Stimulated activated CD4-positive, alpha-beta T cell treated with anti-CD3 and anti-CD28 coated beads, Interleukin-2, amount 100 ng/mL, for 4 hours (primary cell): ENCODE measurements around the gene TBXA2R.

Experiments
- DNase-seq: peaks from one replicate; pipeline ENCODE4 v3.0.0-alpha.2; 2020; ENCODE audit warnings: low read depth

The TBXA2R gene

DNA sequence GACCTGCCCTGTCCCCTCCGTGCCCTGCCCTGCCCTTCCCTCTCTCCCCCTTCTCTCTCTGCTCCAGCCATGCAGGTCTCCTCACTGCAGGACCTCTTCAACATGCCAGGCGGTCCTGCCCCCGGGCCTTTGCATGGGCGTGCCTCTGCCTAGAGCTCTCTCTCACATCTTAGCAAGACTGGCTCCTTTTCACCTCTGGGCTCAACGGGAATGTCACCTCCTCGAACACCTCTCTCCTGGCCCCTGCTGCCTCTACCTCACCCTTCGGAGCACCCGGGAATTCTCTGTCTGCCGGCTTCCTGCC is 54.9 kb downstream of the TBXA2R start:
- no peak for DNase-seq

DNA sequence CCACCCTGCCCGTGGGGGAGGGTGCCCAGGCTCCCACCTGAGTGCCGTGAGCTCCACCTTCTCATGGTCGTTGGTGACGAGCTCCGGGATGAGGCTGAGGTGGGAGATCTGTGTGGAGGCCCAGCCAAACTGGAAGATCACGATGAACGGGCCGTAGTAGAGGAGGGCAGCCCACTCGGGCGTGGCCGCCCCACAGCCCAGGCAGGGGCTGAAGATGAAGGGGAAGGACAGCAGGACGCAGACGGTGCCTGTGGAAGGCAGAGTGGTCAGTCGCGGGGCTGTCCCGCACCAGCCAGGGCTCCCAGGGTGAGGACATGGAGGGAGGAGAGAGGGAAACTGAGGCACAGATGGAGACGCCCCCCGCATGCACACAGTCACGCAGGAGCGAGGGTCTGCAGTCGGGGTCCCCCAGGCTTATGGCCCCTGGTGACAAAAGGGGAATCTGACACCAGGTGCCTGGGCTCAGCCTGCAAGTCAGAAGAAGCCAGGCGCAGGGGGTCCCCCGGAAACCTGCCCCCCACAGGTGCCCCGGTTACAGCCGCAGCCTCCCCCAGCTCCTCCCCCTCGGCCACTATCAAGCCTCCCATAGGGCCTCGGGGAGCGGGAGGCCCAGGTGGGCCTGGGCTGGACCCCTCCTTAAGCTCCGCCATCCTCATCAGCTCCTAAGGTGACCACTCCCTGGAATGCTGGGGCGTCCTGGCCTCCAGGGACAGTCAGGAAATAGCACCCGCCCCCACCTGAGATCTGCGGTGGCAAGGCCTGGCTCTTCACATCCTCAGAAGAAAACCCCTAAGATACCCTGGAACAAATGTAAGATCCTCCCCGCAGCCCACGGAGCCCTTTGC is 55.5 kb downstream of the TBXA2R start:
- no peak for DNase-seq

DNA sequence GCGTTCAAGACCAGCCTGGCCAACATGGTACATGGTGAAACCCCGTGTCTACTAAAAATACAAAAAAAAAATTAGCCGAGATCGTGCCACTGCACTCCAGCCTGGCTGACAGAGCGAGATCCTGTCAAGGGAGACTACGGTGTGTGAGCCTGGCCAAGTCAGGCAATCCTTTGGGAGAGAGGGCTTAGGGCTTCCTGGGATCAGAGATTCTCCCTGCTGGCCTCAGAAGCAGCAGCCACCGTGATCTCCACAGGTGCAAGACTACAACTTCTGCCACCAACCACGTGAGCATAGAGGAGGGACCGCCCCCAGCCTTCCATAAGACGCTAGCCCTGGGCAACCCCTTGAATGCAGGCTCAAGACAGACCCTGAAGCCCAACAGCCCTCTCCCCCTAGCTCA is 56.9 kb downstream of the TBXA2R start:
- no peak for DNase-seq

DNA sequence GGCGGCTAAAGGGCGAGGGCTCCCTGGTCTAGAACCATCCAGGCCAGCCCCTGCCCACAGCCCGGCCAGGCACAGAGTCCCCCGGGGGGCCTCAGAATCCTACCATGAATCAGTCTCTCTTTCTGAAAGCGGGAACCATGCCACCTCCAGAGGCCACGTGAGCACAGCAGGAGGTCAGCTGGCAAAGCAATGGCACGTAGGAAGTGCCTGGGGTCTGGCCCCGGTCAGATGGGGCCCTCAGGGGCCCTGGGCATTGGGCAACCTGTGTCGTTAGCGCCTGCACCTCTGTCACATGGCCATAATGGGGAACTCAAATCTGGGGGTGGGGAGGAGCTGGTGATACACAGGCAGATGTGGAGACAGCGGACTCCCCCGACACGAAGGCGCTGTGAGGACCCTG is 58.1 kb downstream of the TBXA2R start:
- DNase-seq, result no peak

DNA sequence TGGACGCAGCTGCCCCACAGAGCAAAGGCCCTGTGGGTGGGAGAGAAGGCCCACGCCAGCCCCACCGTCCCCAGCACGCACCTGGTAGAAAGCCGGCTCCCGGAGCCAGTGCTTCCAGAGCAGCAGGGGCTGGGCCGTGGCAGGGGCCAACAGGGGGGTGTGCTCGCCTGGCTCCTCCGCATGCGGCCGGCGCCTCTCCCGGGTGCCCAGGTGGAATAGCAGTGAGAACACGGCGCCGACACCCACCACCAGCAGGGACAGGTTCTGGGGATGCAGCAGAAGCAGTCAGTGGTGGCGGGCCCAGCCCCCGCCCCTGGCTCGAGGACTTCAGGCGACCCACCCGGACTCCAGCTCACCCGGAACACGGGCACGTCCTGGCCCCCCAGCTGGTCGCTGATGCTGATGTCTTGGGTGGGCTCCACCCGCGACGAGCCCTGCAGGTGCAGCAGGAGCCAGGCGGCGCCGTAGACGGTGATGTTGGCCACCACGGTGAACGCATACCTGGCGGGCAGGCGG is 58.9 kb downstream of the TBXA2R start:
- no peak for DNase-seq

DNA sequence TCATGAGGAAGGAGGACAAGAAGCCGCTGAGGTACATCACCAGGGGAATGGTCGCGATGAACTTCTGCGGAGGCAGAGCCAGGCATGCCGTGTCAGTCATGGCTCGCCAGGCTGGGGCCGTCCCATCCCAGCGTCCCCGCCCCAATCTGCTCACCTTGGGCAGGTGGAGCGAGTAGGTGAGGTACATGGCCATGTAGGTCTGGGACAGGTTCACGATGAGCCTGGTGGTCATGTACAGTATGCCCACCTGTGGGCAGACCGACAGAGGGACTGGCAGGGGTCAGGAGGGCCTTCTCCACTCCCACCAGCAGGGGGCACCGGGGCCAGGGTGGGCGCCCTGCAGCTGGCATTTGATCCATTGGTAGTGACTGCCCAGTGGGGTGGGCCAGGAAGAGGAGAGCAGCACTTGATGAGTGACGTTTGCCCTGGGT is 59.4 kb downstream of the TBXA2R start:
- no peak for DNase-seq

DNA sequence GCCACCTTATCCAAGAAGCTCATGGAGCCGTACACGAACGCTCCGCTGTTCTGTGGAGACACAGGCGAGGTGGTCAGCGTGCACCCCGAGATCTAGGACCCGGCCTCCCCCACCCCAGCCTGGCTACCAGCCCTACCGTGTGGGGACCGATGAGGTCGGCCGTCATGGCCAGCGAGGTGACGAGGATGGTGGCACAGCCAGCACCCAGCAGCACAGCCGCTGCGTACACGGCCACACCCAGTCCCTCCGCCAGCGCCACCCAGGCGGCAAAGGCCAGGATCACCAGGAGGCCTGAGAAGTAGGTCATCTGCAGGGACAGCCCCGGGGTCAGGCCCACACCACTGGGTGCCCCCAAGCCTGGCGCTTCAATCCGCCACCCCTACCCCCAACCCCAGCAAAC is 60.6 kb downstream of the TBXA2R start:
- no peak for DNase-seq

DNA sequence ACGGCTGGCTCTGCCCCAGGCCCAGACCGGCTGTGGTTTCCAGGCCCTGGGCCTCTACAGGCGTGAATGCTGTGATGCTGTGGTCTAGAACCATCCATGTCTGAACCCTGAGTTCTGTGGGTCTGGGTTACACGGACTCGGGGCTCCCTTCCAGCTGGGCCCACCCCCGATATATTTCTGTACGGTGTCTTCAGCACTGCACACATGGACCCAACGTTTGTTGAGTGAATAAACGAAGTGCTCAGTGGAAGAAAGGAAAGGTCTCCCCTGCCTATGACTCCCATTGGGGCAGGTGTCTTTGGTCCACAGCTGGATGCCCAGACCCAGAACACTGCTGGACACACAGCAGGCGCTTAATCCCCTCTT is 61.0 kb downstream of the TBXA2R start:
- no peak for DNase-seq

DNA sequence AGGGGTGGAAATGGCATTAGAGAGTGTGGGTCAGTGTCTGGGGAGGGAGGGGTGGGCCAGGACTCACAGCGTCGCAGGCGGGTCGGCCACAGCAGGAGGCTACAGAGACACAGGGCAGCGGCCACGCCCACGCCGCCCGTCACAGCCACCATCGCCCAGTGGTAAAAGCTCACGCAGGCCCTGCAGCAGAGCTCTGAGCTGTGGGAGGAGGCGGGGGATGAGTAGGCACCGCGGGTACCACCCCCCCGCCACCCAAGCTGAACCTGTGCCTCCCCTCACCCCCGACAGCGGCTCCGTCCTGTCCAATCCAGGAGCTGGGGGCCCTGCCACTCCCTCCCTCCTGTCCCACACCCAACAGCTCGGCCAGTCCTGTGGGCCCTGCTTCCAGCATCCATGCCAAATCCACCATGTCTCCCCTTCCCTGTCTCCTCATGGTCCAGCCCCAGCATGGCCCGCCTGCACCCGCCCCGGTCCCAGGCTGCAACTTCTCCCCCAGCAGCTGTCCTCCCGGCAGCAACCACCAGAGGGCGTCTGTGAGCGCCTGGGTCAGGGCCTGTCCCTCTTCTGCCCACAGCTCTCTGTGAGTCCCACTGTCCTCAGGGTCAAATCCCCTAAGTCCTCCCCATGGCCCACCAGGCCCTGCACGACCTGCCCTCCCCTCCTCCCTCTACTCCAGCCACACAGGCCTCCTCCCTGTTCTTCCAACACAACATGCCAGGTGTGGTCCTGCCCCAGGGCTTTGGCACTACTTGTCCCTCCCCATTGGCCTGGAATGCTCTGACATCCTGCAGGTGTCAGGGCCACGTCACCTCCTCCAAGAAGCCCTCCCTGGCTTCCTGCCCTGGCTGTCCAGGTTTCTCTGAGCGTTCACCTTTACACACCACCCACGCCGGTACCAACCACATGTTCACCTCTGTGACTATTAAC is 61.7 kb downstream of the TBXA2R start:
- peak; percentile 58 for DNase-seq
